HepG2 (cell line): ENCODE measurements around the gene CAPRIN1. TPM values are rescaled to one million over a fixed set of nuclear protein-coding genes. Genes with fewer than 3 reads are reported as not detected.

Experiments used
- ATAC-seq: fragments of 200-7000 bp; cut with Tn5 transposase; 3 replicates; pipeline ENCODE4 v1.9.1; 2020; ENCODE audit warnings: mild to moderate bottlenecking, moderate library complexity
- BruUV-seq: library from RNA; stranded (reverse); fragments of 400-500 nt; replicated peaks from 2 replicates; lab custom pipeline; 2021; lab: Mats Ljungman, UMichigan
- CTCF ChIA-PET: fragments of 300-600 bp; formaldehyde crosslinking; extraction: SDS; loops from one replicate; lab custom pipeline; 2021; ENCODE audit warnings: low total read pairs, inconsistent platforms, low intra/inter-chr PET ratio; lab: Yijun Ruan, JAX
- POLR2A ChIA-PET: fragments of 350-600 bp; sonication (Branson Sonifier 250); formaldehyde crosslinking; loops from one replicate; lab custom pipeline; 2020; ENCODE audit warnings: antibody characterized with exemption, inconsistent platforms; lab: Yijun Ruan, JAX
- DNase-seq: peaks from one replicate; pipeline ENCODE4 v3.0.0-alpha.2; 2015; ENCODE audit warnings: low spot score
- FAIRE-seq: peaks from 3 replicates; lab custom pipeline; 2011; peaks lifted over from hg19 to GRCh38; lab: Jason Lieb, UNC
- H2AFZ ChIP-seq: one replicate; pipeline ENCODE4 v1.6.1; 2011; ENCODE audit warnings: low read length, inconsistent platforms
- H3K27ac ChIP-seq: fragments of 300-600 bp; 3 replicates; pipeline ENCODE4 v1.8.0; 2011; ENCODE audit warnings: mixed run types, mild to moderate bottlenecking, mixed read lengths, low read length, inconsistent platforms; ENCODE audit not compliant: insufficient read depth; ENCODE audit errors: extremely low read length
- H3K27me3 ChIP-seq, 2 experiments: fragments of 200-600 bp in 1 of 2; 2 replicates in 1 of 2; 3 replicates in 1 of 2; pipeline versions ENCODE4 v1.6.0 to v1.8.0; 2011; ENCODE audit warnings: low read length in 2 of 2, mild to moderate bottlenecking in 2 of 2, moderate library complexity in 2 of 2, inconsistent platforms in 1 of 2; ENCODE audit not compliant: insufficient read depth in 2 of 2, control insufficient read depth in 1 of 2
- H3K36me3 ChIP-seq, 2 experiments: fragments of 200-600 bp in 1 of 2; replicated peaks in 1 of 2; 2 replicates in 1 of 2; 3 replicates in 1 of 2; pipeline versions ENCODE4 v1.5.1 to v1.8.0; 2011; ENCODE audit warnings: low read length in 2 of 2, inconsistent platforms in 1 of 2; ENCODE audit not compliant: insufficient read depth in 2 of 2, control insufficient read depth in 1 of 2
- H3K4me1 ChIP-seq: 2 replicates; pipeline ENCODE4 v1.5.1; 2012; ENCODE audit warnings: low read length, inconsistent platforms; ENCODE audit not compliant: insufficient read depth
- H3K4me2 ChIP-seq: 2 replicates; pipeline ENCODE4 v1.6.0; 2011; ENCODE audit warnings: low read depth, low read length, inconsistent platforms
- H3K4me3 ChIP-seq, 3 experiments: fragments of 200-600 bp in 1 of 3; sonication (generic), shearing (Covaris generic) in 1 of 3; replicated peaks in 1 of 3; 2 replicates each; pipeline ENCODE4 v1.5.1; 2011 to 2016; ENCODE audit warnings: low read length in 3 of 3, inconsistent platforms in 2 of 3, low read depth in 2 of 3, mild to moderate bottlenecking in 2 of 3, control low read depth in 1 of 3, mixed read lengths in 1 of 3; ENCODE audit not compliant: insufficient read depth in 1 of 3
- H3K79me2 ChIP-seq: one replicate; pipeline ENCODE4 v1.6.1; 2011; ENCODE audit warnings: low read length, inconsistent platforms; ENCODE audit not compliant: insufficient read depth
- H3K9ac ChIP-seq: 2 replicates; pipeline ENCODE4 v1.6.0; 2011; ENCODE audit warnings: mild to moderate bottlenecking, low read depth, low read length, inconsistent platforms; ENCODE audit not compliant: insufficient read depth
- H3K9me3 ChIP-seq: 2 replicates; pipeline ENCODE4 v1.5.1; 2012; ENCODE audit warnings: mild to moderate bottlenecking, low read length
- H4K20me1 ChIP-seq: 2 replicates; pipeline ENCODE4 v1.6.0; 2011; ENCODE audit warnings: inconsistent platforms, mild to moderate bottlenecking, low read length, moderate library complexity; ENCODE audit not compliant: insufficient read depth
- GLMP ChIP-seq: sonication (generic); formaldehyde crosslinking; IDR thresholded peaks from 2 replicates; pipeline ENCODE4 v1.9.0; 2021; ENCODE audit warnings: missing genetic modification reagents, mild to moderate bottlenecking, borderline replicate concordance
- JUN ChIP-seq: sonication (generic); formaldehyde crosslinking; IDR thresholded peaks from 2 replicates; pipeline ENCODE4 v1.4.0; 2020; ENCODE audit warnings: mild to moderate bottlenecking, missing genetic modification reagents
- MAX ChIP-seq: IDR thresholded peaks from 2 replicates; pipeline ENCODE4 v1.6.1; 2012; ENCODE audit warnings: inconsistent platforms
- MED1 ChIP-seq: sonication (generic); formaldehyde crosslinking; IDR thresholded peaks from 2 replicates; pipeline ENCODE4 v1.4.0; 2020; ENCODE audit warnings: missing genetic modification reagents
- PAX8 ChIP-seq: sonication (generic); formaldehyde crosslinking; IDR thresholded peaks from 2 replicates; pipeline ENCODE4 v1.8.0; 2022; ENCODE audit warnings: mild to moderate bottlenecking, missing genetic modification reagents, borderline replicate concordance
- RXRA ChIP-seq: sonication (generic); formaldehyde crosslinking; IDR thresholded peaks from 2 replicates; pipeline ENCODE4 v1.5.1; 2020; ENCODE audit warnings: missing genetic modification reagents
- RXRB ChIP-seq: IDR thresholded peaks from 2 replicates; pipeline ENCODE4 v1.6.1; 2016; ENCODE audit warnings: borderline replicate concordance, missing genetic modification reagents, missing compliant biosample characterization
- THRA ChIP-seq: sonication (generic); formaldehyde crosslinking; IDR thresholded peaks from 2 replicates; pipeline ENCODE4 v1.4.0; 2020; ENCODE audit warnings: missing genetic modification reagents, borderline replicate concordance
- UBTF ChIP-seq: sonication (generic); formaldehyde crosslinking; IDR thresholded peaks from 2 replicates; pipeline ENCODE4 v1.4.0; 2020; ENCODE audit warnings: mild to moderate bottlenecking, missing genetic modification reagents
- ZBTB37 ChIP-seq: sonication (generic); formaldehyde crosslinking; IDR thresholded peaks from 2 replicates; pipeline ENCODE4 v1.4.0; 2020; ENCODE audit warnings: mild to moderate bottlenecking, missing genetic modification reagents
- ZC3H4 ChIP-seq: sonication (generic); formaldehyde crosslinking; IDR thresholded peaks from 2 replicates; pipeline ENCODE4 v1.4.0; 2020; ENCODE audit warnings: missing genetic modification reagents, borderline replicate concordance
- ZMYM2 ChIP-seq: sonication (generic); formaldehyde crosslinking; IDR thresholded peaks from 2 replicates; pipeline ENCODE4 v1.8.0; 2022; ENCODE audit warnings: mild to moderate bottlenecking, missing genetic modification reagents
- ZMYM3 ChIP-seq: sonication (generic); formaldehyde crosslinking; IDR thresholded peaks from 2 replicates; pipeline ENCODE4 v1.5.1; 2020; ENCODE audit warnings: mild to moderate bottlenecking, missing genetic modification reagents
- ZNF136 ChIP-seq: sonication (generic); formaldehyde crosslinking; IDR thresholded peaks from 2 replicates; pipeline ENCODE4 v1.8.1; 2022; ENCODE audit warnings: low read depth, mild to moderate bottlenecking, moderate library complexity, missing genetic modification reagents
- ZNF3 ChIP-seq: IDR thresholded peaks from 2 replicates; pipeline ENCODE4 v1.7.0; 2017; ENCODE audit warnings: inconsistent platforms
- ZNF331 ChIP-seq: sonication (generic); formaldehyde crosslinking; IDR thresholded peaks from 2 replicates; pipeline ENCODE4 v1.4.0; 2020; ENCODE audit warnings: missing genetic modification reagents
- ZNF562 ChIP-seq: sonication (generic); formaldehyde crosslinking; IDR thresholded peaks from 2 replicates; pipeline ENCODE4 v1.8.0; 2022; ENCODE audit warnings: missing genetic modification reagents, borderline replicate concordance
- ZNF598 ChIP-seq: sonication (generic); formaldehyde crosslinking; IDR thresholded peaks from 2 replicates; pipeline ENCODE4 v1.5.1; 2020; ENCODE audit warnings: mild to moderate bottlenecking, missing genetic modification reagents, borderline replicate concordance
- ZSCAN29 ChIP-seq: sonication (generic); formaldehyde crosslinking; conservative IDR thresholded peaks from 2 replicates; pipeline ENCODE4 v1.4.0; 2020; ENCODE audit warnings: mild to moderate bottlenecking, missing genetic modification reagents
- WGBS: methylation state at CpG from one replicate; pipeline ENCODE4 v1.1.6; 2017; ENCODE audit warnings: low lambda C conversion rate; 5-methylcytosine and 5-hydroxymethylcytosine counted together
- in situ Hi-C: cut with HindIII; loops from 2 replicates; pipeline ENCODE4 v1.10.0; 2017; ENCODE audit warnings: low pct_unique_long_range_greater_than_20kb; ENCODE audit not compliant: extremely low pct_ligation_motif_present
- intact Hi-C: fragments of 100-400 bp; cut with micrococcal nuclease; formaldehyde crosslinking; loops from one replicate; pipeline ENCODE4 v1.10.0; 2022; ENCODE audit not compliant: unreplicated experiment
- polyA plus RNA-seq, 8 experiments: library from polyadenylated mRNA; depleted of rRNA in 3 of 8; stranded (reverse) in 7 of 8; unstranded in 1 of 8; fragments of >200 nt; fragmentation: Illumina TruSeq in 4 of 8; extraction: Trizol in 4 of 8; gene quantifications; 2 replicates each; pipeline versions ENCODE4 v1.2.1 to v1.2.3, GENCODE V29; 2011 to 2016; ENCODE audit warnings: low read depth in 4 of 8, missing spikeins in 1 of 8, mixed read lengths in 1 of 8; ENCODE audit not compliant: insufficient read depth in 1 of 8
- total RNA-seq, 5 experiments: library from RNA; depleted of rRNA; stranded (reverse); fragments of >200 nt; fragmentation: Illumina TruSeq; extraction: Trizol; gene quantifications; 2 replicates each; pipeline ENCODE4 v1.2.3, GENCODE V29; 2016; ENCODE audit warnings: low read depth in 1 of 5

Gene CAPRIN1
- total and polyA plus RNA-seq, 2 of the 13 experiments (the other 11 are each of a cell fraction or from before 2014, with no cell fraction given) = 114 to 162 TPM

DNA sequence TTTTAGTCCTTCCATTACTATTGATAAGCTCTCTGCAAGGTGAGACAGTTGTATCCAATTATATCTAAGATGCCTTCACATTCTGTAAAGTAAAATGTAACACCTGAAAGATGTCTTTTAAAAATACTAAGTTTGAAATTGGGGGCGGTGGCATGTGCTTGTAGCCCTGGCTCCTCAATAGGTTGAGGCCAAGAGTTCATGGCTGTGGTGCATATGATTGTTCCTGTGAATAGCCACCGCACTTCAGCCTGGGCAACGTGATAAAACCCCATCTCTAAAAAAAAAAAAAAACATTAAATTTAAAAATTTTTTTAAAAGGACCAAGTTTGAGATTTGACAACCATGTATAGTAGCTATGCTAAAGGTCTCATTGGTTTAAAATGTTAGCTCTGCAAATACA is 20.5 kb downstream of the CAPRIN1 start:
- intact Hi-C loops = no loop called here
- BruUV-seq = TSS peak; percentile 28
- H3K27ac ChIP-seq = no peak overlapping the region
- FAIRE-seq (no peak), ATAC-seq (no peak), DNase-seq (no peak)
- no peak overlapping the region for H3K9ac ChIP-seq
- peaks cover 11 to 61% of the 10 kb centered on the region in 2 experiments for H3K36me3 ChIP-seq
- in situ Hi-C loops = no loop called here
- H2AFZ ChIP-seq = no peak overlapping the region
- no peak overlapping the region for H3K4me2 ChIP-seq
- no peak for TF ChIP-seq PAX8 (CRISPR knock-in tag)
- TF ChIP-seq RXRA (CRISPR knock-in tag) = no peak
- TF ChIP-seq ZBTB37 = no peak
- TF ChIP-seq ZNF331 (CRISPR knock-in tag) = no peak
- no peak for TF ChIP-seq MAX
- no peak for TF ChIP-seq ZNF562 (CRISPR knock-in tag)
- no peak for TF ChIP-seq ZMYM2 (CRISPR knock-in tag)
- TF ChIP-seq ZC3H4 (CRISPR knock-in tag) = no peak
- TF ChIP-seq THRA (CRISPR knock-in tag) = no peak
- no peak for TF ChIP-seq ZNF136 (CRISPR knock-in tag)
- TF ChIP-seq ZSCAN29 = no peak
- no peak for TF ChIP-seq JUN (CRISPR knock-in tag)
- TF ChIP-seq ZMYM3 = no peak
- no peak for TF ChIP-seq MED1 (CRISPR knock-in tag)
- no peak for TF ChIP-seq RXRB (CRISPR knock-in tag)
- no peak for TF ChIP-seq UBTF (CRISPR knock-in tag)
- no peak for TF ChIP-seq ZNF3 (CRISPR knock-in tag)
- no peak for TF ChIP-seq GLMP
- no peak for TF ChIP-seq ZNF598
- no peak overlapping the region for H3K4me3 ChIP-seq
- peaks cover 67% of the 10 kb centered on the region for H3K79me2 ChIP-seq
- H3K4me1 ChIP-seq = peaks cover 14% of the 10 kb centered on the region
- POLR2A ChIA-PET = interaction anchor here (1.2 kb wide), 1 partner anchor 18 kb away, joined by 3 read pairs; no protein-coding TSS in a partner anchor
- 100% methylated on average over 3 of the region's 3 CpGs for WGBS
- CTCF ChIA-PET = no interaction called here
- no peaks in the 10 kb centered on the region for H3K9me3 ChIP-seq
- H4K20me1 ChIP-seq = peaks cover 44% of the 10 kb centered on the region
- no peaks in the 10 kb centered on the region for H3K27me3 ChIP-seq
